ENCODE data around the gene DUSP12. TPM values are rescaled to one million over a fixed set of nuclear protein-coding genes. Genes with fewer than 3 reads are reported as not detected.
A peak's percentile ranks its signal among the peaks of the same experiment; 100 is the strongest.

The DUSP12 gene
- total RNA-seq, 1 donor from 2014 or later, result 48.4 TPM

DNA sequence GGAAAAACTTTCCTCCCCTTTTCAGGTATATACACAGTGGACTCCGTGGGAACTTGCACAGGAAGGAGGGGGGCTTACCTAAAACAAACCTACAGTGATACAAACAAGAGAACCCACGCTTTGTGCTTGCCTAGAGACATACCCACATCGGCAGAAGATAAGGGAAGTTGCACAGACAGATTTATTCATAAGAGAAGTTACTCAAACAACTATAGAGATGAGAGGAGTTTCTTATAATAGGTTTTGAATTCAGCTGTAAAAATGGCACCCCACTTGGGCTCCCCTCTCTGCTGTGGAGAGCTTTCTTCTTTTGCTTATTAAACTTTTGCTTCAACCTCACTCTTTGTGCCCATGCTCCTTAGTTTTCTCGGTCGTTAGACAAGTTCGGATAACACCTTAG lies 1.8 kb upstream of the DUSP12 start:
- no peak overlapping the region for H3K27ac Mint-ChIP-seq (ENCODE audit: unreplicated experiment)

DNA sequence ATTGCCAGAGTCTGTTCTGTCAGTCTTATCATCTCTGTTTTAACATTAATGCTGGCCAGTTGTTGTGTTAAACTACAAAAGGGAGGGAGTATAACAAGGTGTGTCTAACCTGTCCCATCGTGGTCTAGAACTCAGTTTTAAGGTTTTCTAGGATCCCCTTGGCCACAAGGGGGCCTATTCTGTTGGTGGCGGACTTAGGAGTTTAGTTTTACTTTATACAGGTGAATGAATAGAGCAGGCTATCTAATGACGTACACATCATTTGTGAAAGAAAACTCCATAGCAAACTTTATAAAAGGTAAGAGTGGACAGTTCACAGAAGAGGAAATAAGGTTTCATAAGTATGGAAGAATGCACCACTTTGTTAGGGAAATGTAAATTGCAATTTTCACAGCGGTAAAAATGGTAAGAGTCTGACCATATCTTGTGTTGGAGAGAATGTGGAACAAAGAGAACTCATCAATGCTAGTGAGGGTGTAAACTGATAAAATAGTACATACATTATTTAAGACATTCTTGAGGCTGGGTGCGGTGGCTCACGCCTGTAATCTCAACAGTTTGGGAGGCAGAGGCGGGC lies 14.0 kb downstream of the DUSP12 start:
- peaks cover 3% of the 10 kb centered on the region for H3K4me1 Mint-ChIP-seq (ENCODE audit: low read depth, unreplicated experiment)
- no peaks in the 10 kb centered on the region for H3K36me3 Mint-ChIP-seq (ENCODE audit: unreplicated experiment)
- H3K9me3 Mint-ChIP-seq (ENCODE audit: unreplicated experiment), result no peaks in the 10 kb centered on the region
- TF ChIP-seq, protein P1, sequence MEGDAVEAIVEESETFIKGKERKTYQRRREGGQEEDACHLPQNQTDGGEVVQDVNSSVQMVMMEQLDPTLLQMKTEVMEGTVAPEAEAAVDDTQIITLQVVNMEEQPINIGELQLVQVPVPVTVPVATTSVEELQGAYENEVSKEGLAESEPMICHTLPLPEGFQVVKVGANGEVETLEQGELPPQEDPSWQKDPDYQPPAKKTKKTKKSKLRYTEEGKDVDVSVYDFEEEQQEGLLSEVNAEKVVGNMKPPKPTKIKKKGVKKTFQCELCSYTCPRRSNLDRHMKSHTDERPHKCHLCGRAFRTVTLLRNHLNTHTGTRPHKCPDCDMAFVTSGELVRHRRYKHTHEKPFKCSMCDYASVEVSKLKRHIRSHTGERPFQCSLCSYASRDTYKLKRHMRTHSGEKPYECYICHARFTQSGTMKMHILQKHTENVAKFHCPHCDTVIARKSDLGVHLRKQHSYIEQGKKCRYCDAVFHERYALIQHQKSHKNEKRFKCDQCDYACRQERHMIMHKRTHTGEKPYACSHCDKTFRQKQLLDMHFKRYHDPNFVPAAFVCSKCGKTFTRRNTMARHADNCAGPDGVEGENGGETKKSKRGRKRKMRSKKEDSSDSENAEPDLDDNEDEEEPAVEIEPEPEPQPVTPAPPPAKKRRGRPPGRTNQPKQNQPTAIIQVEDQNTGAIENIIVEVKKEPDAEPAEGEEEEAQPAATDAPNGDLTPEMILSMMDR (IDR thresholded peaks at IDR 0.05; ENCODE audit: partially characterized antibody, unreplicated experiment), result peak; percentile 28
- peak overlapping the region; percentile 39 for H3K4me3 Mint-ChIP-seq (ENCODE audit: unreplicated experiment)
- no peak overlapping the region for H3K27ac Mint-ChIP-seq (ENCODE audit: unreplicated experiment)
- DNase-seq, result no peak
- H3K27me3 Mint-ChIP-seq (ENCODE audit: unreplicated experiment), result peaks cover 2% of the 10 kb centered on the region

More for the DNA sequence above, 1.8 kb upstream of the DUSP12 start:
- TF ChIP-seq, protein P1 (IDR thresholded peaks at IDR 0.05; ENCODE audit: partially characterized antibody, unreplicated experiment), result no peak
- no peak for DNase-seq
- Mint-ChIP-seq H3K9me3 (ENCODE audit: unreplicated experiment) (peaks cover 8% of the 10 kb centered on the region), H3K4me3 (ENCODE audit: unreplicated experiment) (no peak overlapping the region), H3K4me1 (ENCODE audit: low read depth, unreplicated experiment) (peaks cover 5% of the 10 kb centered on the region), H3K36me3 (ENCODE audit: unreplicated experiment) (no peaks in the 10 kb centered on the region), H3K27me3 (ENCODE audit: unreplicated experiment) (peaks cover 4% of the 10 kb centered on the region)

DNA sequence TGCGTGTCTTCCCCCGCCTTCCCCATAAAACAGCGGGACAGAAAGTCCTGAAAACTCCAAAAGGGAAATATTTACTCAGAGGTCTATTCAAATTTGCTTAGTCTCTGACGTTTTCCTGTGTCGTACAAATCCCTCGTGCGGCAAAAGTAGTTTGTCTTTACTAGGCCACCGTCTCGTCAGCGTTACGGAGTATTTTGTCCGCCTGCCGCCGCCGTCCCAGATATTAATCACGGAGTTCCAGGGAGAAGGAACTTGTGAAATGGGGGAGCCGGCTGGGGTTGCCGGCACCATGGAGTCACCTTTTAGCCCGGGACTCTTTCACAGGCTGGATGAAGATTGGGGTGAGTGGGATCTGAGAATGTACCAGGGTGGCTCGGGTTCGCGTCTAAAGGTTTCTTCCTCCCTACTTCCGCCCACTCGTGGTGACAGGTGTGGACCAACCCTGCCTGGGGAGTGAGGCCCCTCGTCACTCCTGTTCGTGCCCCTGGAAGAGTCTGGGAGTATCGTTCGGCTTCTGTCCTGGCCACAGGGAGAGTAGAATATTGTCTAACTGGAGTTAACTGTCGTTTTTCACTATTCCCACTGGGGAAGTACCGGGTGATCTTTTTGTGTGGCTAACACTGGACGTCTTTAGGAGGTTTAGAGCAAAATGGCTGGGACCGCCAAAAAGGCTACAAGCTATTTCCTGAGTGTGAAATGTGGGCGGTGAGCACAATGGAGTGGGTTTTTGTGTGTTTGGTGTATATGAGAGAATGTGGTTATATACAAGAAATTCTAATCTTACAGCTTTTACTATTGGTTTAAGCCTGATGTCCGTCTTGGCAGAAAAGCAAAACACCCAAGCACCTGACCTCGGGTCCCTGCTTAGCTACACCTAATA lies 16.8 kb downstream of the DUSP12 start, which contains the start of gene ATF6:
Gene ATF6 (plus strand): TSS at position 219 of the 880 bp plus-strand sequence. CDS start 41 bp downstream, at position 260.
- Mint-ChIP-seq H3K4me3 (ENCODE audit: unreplicated experiment) (peak within 1 kb of the TSS; percentile 99), H3K36me3 (ENCODE audit: unreplicated experiment) (no peaks in the 10 kb centered on the region), H3K27me3 (ENCODE audit: unreplicated experiment) (peaks cover 2% of the 10 kb centered on the region), H3K4me1 (ENCODE audit: low read depth, unreplicated experiment) (peaks cover 3% of the 10 kb centered on the region), H3K9me3 (ENCODE audit: unreplicated experiment) (no peaks in the 10 kb centered on the region), H3K27ac (ENCODE audit: unreplicated experiment) (peak within 1 kb of the TSS; percentile 85)
- DNase-seq, result peak; percentile 81
- TF ChIP-seq, protein P1 (IDR thresholded peaks at IDR 0.05; ENCODE audit: partially characterized antibody, unreplicated experiment), result no peak

DNA sequence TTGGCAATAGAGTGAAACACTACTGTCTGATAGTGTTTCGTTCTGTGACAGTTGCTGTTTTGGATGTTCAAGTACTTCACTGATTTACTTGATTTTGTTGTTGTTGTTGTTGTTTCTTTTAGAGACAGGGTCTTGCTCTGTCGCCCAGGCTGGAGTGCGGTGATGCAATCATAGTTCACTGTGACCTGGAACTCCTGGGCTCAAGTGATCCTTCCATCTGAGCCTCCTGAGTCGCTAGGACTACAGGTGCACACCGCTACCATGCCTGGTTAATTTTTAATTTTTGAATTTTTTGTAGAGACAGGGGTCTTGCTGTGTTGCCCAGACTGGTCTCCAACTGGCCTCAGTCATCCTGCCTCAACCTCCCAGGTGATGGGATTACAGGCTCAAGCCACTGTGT lies 18.9 kb downstream of the DUSP12 start:
- Mint-ChIP-seq H3K36me3 (ENCODE audit: unreplicated experiment) (no peaks in the 10 kb centered on the region), H3K4me1 (ENCODE audit: low read depth, unreplicated experiment) (peaks cover 3% of the 10 kb centered on the region), H3K4me3 (ENCODE audit: unreplicated experiment) (no peak overlapping the region), H3K27ac (ENCODE audit: unreplicated experiment) (no peak overlapping the region), H3K27me3 (ENCODE audit: unreplicated experiment) (no peaks in the 10 kb centered on the region), H3K9me3 (ENCODE audit: unreplicated experiment) (no peaks in the 10 kb centered on the region)
- no peak for DNase-seq
- TF ChIP-seq, protein P1 (IDR thresholded peaks at IDR 0.05; ENCODE audit: partially characterized antibody, unreplicated experiment), result no peak
